ENCODE measurements around the gene ANKMY1. TPM values are rescaled to one million over a fixed set of nuclear protein-coding genes. Genes with fewer than 3 reads are reported as not detected.
"Not testable (repeated sequence)": the region's sequence is repeated elsewhere in the genome, so short reads cannot be mapped to it uniquely, and the experiment has no call there.

ANKMY1 gene
- total RNA-seq, 1 experiment from 2014 or later, result 4.0 TPM

- not testable (repeated sequence) for DNase-seq (ENCODE audit: low read depth)
Measured at GRCh38 chr2:240521885-240522284, 35.9 kb downstream of the ANKMY1 start.

GRCh38 chr2:240520974-240521350, 36.8 kb downstream of the ANKMY1 start:
- DNase-seq (ENCODE audit: low read depth), result no peak

GRCh38 chr2:240520130-240520973, 37.4 kb downstream of the ANKMY1 start:
- no peak for DNase-seq (ENCODE audit: low read depth)

- DNase-seq (ENCODE audit: low read depth), result no peak
Measured at GRCh38 chr2:240519396-240520129, 38.2 kb downstream of the ANKMY1 start.

GRCh38 chr2:240518981-240519380, 38.8 kb downstream of the ANKMY1 start:
- no peak for DNase-seq (ENCODE audit: low read depth)

- DNase-seq (ENCODE audit: low read depth), result no peak
Measured at GRCh38 chr2:240517342-240517741, 40.4 kb downstream of the ANKMY1 start.

GRCh38 chr2:240514631-240515030, 43.2 kb downstream of the ANKMY1 start:
- no peak for DNase-seq (ENCODE audit: low read depth)

GRCh38 chr2:240513549-240514287, 44.1 kb downstream of the ANKMY1 start:
- DNase-seq (ENCODE audit: low read depth), result peak; percentile 68

- no peak for DNase-seq (ENCODE audit: low read depth)
Measured at GRCh38 chr2:240512666-240513535, 44.9 kb downstream of the ANKMY1 start.

GRCh38 chr2:240512109-240512485, 45.7 kb downstream of the ANKMY1 start:
- no peak for DNase-seq (ENCODE audit: low read depth)

- DNase-seq (ENCODE audit: low read depth), result no peak
Measured at GRCh38 chr2:240511351-240512108, 46.3 kb downstream of the ANKMY1 start.

GRCh38 chr2:240510513-240511210, 47.1 kb downstream of the ANKMY1 start:
- no peak for DNase-seq (ENCODE audit: low read depth)

GRCh38 chr2:240509667-240510512, 47.9 kb downstream of the ANKMY1 start:
- DNase-seq (ENCODE audit: low read depth), result no peak

GRCh38 chr2:240508832-240509545, 48.8 kb downstream of the ANKMY1 start:
- no peak for DNase-seq (ENCODE audit: low read depth)

GRCh38 chr2:240507778-240508251, 50.0 kb downstream of the ANKMY1 start:
- no peak for DNase-seq (ENCODE audit: low read depth)

GRCh38 chr2:240507060-240507777, 50.6 kb downstream of the ANKMY1 start:
- DNase-seq (ENCODE audit: low read depth), result no peak

GRCh38 chr2:240506406-240507059, 51.3 kb downstream of the ANKMY1 start:
- no peak for DNase-seq (ENCODE audit: low read depth)
